Superior temporal gyrus (tissue), 1 donor: ENCODE data around the gene TUBA8.

Experiments used
- DNase-seq: peaks from one replicate; pipeline ENCODE4 v3.0.0-alpha.2; 2016; ENCODE audit errors: extremely low spot score

TUBA8 gene

DNA sequence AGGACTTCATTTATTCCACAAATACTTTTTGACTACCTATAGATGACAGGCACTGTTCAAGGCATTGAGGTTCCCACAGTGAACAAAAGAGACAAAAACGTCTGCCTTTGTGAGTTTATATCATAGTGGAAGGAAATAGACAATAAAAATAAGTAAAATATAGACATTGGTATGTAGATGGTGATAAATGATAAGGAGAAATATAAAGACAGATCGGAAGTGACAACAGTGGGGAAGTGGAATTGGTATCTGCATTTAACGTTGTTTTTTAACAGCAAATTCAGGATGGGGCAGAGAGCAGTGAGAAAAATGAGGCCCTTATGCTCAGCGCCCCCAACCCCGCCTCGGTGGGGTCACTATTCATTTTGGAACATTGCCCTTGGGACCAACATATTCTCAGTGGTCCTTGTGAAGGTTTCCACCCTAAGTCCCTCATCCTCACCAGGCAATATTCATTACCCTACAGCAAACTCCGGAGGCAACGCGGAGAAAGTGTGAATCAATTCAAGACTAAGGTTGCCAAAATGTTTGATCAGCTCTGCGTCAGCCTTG is 33.4 kb upstream of the TUBA8 start:
- DNase-seq, result no peak

GRCh38 chr22:18077639-18078328 is 32.8 kb upstream of the TUBA8 start, which contains the start of gene PEX26:
Gene PEX26 (plus strand): TSS chr22:18077990. CDS start chr22:18078377, 387 bp downstream.
- DNase-seq, result peak; percentile 97

- DNase-seq, result no peak
These were observed 32.1 kb upstream of the TUBA8 start for GRCh38 chr22:18078329-18079041.

DNA sequence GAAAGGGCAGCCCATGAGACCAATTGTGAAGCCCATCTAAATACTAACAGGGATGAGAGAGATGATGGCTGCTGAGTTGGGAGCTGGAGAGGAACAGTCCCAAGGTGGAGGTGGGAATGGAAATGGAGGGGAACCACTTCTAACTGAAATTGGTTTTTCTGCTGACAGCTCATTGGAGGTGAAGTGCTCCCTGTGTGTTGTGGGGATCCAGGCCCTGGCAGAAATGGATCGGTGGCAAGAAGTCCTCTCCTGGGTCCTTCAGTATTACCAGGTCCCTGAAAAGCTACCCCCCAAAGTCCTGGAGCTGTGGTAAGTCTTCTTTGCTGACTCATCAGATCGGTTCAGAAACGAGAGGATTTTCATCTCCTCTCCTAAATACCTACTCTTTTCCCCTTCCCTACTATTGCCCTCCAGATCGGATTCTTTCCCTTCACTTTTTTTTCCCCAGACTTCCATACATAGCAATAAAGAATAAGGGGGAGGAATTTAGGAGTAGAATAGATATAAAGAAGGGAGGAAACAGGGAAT is 30.8 kb upstream of the TUBA8 start:
- DNase-seq, result no peak

GRCh38 chr22:18081416-18081815 is 29.2 kb upstream of the TUBA8 start:
- no peak for DNase-seq

GRCh38 chr22:18082467-18082866 is 28.1 kb upstream of the TUBA8 start:
- DNase-seq, result no peak

DNA sequence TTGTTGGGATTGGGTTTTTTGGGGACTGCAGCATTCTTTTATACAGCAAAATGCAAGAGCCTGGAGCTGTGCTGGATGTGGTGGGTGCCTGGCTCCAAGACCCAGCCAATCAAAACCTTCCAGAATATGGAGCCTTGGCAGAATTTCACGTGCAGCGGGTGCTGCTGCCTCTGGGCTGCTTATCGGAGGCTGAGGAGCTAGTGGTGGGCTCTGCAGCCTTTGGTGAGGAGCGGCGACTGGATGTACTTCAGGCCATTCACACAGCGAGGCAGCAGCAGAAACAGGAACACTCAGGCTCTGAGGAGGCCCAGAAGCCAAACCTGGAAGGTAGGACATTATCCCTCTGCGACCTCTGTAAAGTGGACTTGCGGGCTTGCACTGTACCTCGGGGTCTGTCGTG is 27.2 kb upstream of the TUBA8 start:
- no peak for DNase-seq

- DNase-seq, result no peak
These were observed 25.4 kb upstream of the TUBA8 start for GRCh38 chr22:18085188-18085587.

- DNase-seq, result no peak
These were observed 23.2 kb upstream of the TUBA8 start for GRCh38 chr22:18087350-18087855.

DNA sequence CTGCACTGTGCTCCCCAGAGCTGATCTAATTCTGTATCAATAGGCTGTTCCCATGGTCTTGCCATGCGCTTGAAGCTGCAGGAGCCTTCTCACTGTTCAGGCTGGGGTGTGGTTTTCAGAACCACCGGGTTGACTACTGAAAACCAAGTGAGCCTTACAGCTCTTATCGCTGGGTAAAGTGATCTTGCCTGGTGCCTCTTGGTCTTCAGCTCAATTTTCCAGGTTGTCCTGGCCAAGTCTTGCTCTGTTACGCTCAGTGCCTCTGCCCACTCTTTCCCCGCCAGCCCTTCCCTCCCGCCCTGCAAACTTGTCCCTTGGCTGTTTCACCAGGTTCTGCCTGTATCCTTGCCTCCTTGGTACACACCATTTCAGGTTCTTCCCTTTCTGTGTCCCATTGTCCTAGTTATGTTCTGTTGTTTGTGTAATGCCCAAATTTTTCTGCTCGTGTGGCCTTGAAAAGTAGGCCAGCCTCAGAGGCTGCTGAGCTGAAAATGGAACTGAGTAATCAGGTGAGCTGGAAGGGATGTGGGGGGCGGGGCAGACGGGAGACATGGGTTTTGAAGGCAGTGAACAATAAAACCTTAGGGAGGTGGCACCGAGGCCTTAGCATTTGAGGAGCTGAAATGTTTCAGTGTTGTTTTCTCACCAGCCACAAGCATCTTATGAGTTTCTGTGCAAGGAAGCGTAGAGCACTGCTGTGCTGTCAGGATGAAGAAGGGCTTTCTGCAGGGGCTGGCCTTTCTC is 21.6 kb upstream of the TUBA8 start:
- DNase-seq, result no peak

- DNase-seq, result no peak
These were observed 20.3 kb upstream of the TUBA8 start for GRCh38 chr22:18090286-18090685.

DNA sequence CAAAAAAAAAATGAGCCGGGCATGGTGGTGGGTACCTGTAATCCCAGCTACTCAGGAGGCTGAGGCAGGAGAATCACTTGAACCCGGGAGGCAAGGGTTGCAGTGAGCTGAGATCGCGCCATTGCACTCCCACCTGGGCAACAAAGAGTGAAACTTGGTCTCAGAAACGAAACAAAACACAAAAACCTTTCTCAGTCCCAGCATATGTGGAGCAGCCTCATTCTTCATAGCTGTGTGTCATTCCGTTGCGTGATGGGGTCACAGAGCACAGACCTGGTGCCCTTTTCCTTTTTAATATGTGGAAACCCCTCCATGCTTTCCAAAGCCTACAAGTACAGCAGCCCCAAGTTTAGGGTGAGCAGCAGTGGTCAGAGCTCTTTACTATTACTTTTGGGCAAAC is 19.1 kb upstream of the TUBA8 start:
- DNase-seq, result no peak

GRCh38 chr22:18091916-18092526 is 18.6 kb upstream of the TUBA8 start:
- no peak for DNase-seq

DNA sequence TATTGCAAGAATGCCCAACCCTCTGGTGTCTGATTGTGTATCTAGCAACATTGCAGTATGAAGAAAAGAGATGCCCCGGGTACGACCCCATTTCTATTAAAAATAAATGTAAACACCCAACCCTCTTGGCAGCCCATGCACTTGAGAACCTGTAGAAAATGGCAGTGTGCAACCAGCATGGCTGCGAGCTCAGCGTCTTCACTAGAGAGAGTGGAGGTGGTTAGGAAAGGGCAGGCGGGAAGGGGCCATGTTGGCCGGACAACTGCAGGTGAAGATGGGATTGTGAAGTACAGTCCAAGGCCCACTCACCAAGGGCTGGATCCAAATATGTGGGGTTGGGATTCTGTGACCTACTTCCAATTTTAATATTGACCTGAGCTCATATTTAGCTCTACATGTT is 16.9 kb upstream of the TUBA8 start:
- no peak for DNase-seq

- DNase-seq, result peak; percentile 42
These were observed 15.4 kb upstream of the TUBA8 start for GRCh38 chr22:18095101-18095805.

GRCh38 chr22:18096823-18097222 is 13.8 kb upstream of the TUBA8 start:
- peak; percentile 42 for DNase-seq

GRCh38 chr22:18100781-18101180 is 9.8 kb upstream of the TUBA8 start:
- no peak for DNase-seq

DNA sequence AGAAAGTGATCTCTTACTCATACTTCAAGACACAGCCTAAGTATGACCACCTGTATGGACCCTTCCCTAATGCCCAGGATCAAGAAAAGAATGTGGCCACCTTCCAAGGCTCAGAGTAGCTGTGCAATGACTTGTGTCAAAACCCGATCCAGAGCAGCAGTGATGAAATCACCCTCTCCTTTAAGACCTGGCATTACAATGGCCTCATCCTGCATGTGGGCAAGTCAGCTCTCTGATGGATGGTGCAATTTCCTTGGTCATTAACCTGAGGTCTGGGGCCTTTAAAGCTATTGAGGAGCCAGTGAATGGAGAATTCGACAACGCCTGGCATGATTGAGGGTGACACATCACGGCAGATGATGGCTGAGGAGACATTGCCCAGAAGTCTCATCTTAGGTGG is 9.1 kb upstream of the TUBA8 start:
- no peak for DNase-seq

DNA sequence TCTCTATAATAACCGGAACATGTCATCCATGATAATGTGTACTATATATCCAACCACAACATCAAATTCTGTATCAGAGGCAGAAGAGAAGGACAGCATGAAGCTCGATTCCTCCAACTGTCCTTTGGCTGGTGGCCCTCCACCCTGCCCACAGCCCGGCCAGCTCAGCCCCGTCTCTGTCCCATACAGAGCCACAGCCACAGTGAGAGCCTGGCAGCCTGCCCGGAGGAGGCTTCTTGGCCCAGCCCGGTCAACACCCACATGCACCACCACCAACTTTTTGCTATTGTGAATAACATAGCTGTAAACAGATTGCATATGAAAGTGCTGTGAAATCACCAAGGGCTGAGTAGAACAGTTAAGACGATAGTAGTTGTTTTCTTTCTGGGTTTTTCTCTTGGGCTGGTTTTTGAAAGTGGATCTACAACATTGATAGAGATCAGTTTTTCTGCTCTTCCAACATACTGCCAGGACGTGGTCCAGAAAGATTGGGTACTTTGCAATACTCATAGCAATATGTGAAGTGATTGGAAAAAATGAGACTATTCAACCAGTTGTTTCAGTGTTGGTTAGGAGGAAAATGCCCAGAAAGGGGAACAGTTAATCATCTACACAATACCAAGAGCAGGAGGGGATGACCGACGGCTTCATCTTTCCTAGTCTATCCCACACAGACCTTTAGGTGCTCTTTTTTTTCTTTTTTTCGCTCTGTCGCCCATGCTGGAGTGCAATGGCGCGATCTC is 6.9 kb upstream of the TUBA8 start:
- DNase-seq, result no peak

DNA sequence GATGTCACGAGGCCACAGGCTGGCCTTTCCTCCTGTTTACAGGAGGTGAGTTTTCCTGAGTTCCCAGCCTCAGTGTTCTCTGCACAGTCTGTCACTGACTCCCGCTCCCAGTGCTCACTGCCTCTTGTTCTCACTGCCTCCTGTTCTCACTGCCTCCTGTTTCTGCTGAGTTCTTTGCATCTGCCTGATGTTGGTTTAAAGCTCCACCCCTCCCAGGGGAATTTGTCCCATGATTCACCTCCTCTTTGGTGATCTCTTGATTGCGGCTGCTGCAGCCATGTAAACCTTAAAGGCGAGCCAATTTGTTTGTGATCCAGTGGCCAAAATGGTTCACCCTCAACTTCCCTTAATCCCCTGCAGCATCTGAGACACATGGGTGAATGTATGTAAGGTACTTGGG is 6.0 kb upstream of the TUBA8 start:
- no peak for DNase-seq
